HFF-Myc (cell line): ENCODE measurements around the gene FARP1.

Experiments used
- DNase-seq: peaks from one replicate; pipeline ENCODE4 v3.0.0-alpha.2; 2011; ENCODE audit warnings: low read depth; ENCODE audit errors: extremely low read depth
- H3K4me3 ChIP-seq: replicated peaks from 2 replicates; pipeline ENCODE4 v1.5.1; 2011; ENCODE audit warnings: low read depth, mild to moderate bottlenecking, control low read depth, low read length
- CTCF ChIP-seq: IDR thresholded peaks from 2 replicates; pipeline ENCODE4 v1.5.1; 2012; ENCODE audit warnings: mild to moderate bottlenecking, low read depth, low read length, control low read depth; ENCODE audit errors: missing control alignments

The FARP1 gene

GRCh38 chr13:98100481-98100880 lies 42.4 kb upstream of the FARP1 start:
- TF ChIP-seq CTCF: no peak
- DNase-seq: no peak

DNA sequence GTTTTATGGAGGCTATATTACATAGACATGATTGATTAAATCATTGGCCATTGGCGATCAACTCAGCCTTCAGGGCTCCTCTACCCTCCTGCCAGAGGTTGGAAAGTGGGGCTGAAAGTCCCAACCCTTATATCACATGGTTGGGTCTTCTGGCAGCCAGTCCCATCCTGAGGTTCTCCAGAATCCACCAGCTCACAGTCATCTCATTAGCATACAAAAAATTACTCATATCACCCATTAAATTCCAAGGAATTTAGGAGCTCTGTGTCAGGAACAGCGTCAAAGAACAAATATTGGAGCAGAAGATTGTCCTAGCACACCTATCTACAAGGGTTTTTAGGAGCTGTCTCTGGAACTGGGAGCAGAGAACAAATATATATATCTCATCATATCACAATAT lies 39.4 kb upstream of the FARP1 start:
- H3K4me3 ChIP-seq: no peak overlapping the region
- TF ChIP-seq CTCF: no peak
- DNase-seq: no peak

More at GRCh38 chr13:98100481-98100880, 42.4 kb upstream of the FARP1 start:
- no peak overlapping the region for H3K4me3 ChIP-seq

DNA sequence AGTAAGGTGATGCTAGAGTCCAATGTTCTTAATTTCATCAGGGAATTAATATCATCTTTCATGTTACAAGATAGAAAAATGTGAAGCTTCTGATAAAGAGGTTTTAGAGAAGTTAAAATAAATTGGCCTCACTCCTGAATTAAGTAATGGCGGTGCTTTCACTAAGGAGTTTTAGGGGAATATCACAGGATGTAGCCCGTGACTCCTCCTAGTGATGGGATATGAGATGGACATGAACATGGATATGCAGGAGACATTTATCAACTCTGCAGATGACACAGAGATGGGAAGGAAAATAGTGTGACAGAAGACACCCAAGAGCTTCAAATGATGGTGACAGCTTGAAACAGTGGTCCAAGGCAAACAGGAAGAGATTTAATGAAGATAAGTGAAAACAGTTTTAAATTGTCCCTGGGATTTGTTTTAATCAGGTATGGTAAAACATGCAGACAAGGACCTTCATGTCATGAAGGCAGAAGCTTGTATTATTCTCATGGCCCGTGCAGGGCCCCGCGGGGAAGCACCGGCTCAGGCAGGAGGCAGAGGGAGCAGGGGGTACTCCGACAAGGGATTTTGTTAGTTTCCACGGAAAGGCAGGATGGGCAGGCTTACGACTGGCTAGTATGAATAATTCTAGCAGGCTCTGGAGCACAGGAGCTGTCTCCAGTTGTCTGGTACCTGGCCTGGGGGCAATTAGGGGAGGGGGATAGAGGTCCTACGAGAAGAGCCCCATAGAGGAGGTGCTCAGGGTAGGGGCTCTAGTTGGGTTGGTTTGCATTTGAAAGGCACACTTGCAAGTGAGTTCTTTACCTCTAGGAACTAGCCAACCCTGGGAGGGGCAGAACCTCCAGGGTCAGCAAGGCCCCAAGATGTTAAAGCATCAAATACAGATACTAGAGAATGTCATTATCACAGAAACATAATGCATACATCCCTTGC lies 38.7 kb upstream of the FARP1 start:
- no peak for TF ChIP-seq CTCF
- H3K4me3 ChIP-seq: no peak overlapping the region
- DNase-seq: no peak

DNA sequence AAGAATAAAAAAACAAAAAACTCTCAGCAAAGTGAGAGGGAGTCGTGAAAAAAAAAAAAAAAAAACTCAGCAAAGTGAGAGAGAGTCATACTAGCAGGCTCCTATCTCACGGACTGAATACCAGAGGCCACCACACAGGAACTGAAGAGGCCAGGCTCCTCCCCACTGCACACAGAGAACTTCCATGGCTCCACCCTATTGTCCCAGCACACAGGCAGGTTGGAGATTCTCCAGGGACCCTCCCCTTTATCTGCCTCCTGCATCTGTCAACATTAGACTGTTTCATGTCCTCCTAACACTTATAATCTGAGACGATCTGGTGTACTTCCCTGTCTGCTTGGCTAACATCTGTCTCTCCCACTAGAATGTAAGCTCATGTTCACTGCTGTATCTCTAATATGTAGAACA lies 37.0 kb upstream of the FARP1 start:
- DNase-seq: peak; percentile 27
- TF ChIP-seq CTCF: no peak
- H3K4me3 ChIP-seq: no peak overlapping the region

DNA sequence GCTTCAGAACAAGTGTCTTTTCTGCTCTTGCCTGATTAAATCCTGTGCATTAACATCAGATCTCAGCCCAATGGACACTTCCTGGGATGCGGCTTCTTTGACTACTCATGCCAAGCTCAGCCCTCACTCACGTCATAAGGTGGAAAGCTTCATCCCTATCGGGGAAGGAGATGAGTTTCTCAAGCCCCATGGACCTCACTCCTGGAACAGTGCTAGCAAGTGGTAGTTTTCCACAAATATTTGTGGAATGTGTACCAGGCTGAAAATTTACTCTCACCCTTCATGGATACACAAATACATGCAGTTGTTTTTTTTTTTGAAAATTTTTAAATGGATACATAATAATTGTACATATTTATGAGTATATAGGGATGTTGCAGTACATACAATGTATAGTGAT lies 34.6 kb upstream of the FARP1 start:
- no peak overlapping the region for H3K4me3 ChIP-seq
- no peak for DNase-seq
- no peak for TF ChIP-seq CTCF

GRCh38 chr13:98109226-98109853 lies 33.6 kb upstream of the FARP1 start:
- no peak overlapping the region for H3K4me3 ChIP-seq
- TF ChIP-seq CTCF: no peak
- no peak for DNase-seq
